Type B pancreatic cell (in vitro differentiated cells): ENCODE data around the gene FOXP4. TPM values are rescaled to one million over a fixed set of nuclear protein-coding genes. Genes with fewer than 3 reads are reported as not detected.

Experiments used
- DNase-seq: peaks from one replicate; pipeline ENCODE4 v3.0.0; 2021; ENCODE audit warnings: mixed read lengths; ENCODE audit not compliant: unreplicated experiment; ENCODE audit errors: extremely low spot score
- H3K27ac Mint-ChIP-seq: 2 replicates; pipeline ENCODE4 v1.8.0; 2021; ENCODE audit warnings: mild to moderate bottlenecking, mixed read lengths
- H3K27me3 Mint-ChIP-seq: 2 replicates; pipeline ENCODE4 v1.8.0; 2021; ENCODE audit warnings: mixed read lengths
- H3K36me3 Mint-ChIP-seq: 2 replicates; pipeline ENCODE4 v1.8.0; 2021; ENCODE audit warnings: mixed read lengths
- H3K4me1 Mint-ChIP-seq: one replicate; pipeline ENCODE4 v1.8.0; 2021; ENCODE audit warnings: mixed read lengths; ENCODE audit not compliant: unreplicated experiment
- H3K4me3 Mint-ChIP-seq: 2 replicates; pipeline ENCODE4 v1.8.0; 2021; ENCODE audit warnings: mild to moderate bottlenecking, mixed read lengths
- H3K9me3 Mint-ChIP-seq: 2 replicates; pipeline ENCODE4 v1.8.0; 2021; ENCODE audit warnings: mixed read lengths
- CTCF ChIP-seq: fragments of 200-600 bp; sonication (generic); conservative IDR thresholded peaks from 2 replicates; pipeline ENCODE4 v1.5.0; 2021; ENCODE audit warnings: antibody characterized with exemption, mild to moderate bottlenecking
- total RNA-seq: library from RNA; stranded (reverse); gene quantifications from 2 replicates; pipeline ENCODE4 v1.2.1, GENCODE V29; 2021; ENCODE audit warnings: low replicate concordance

FOXP4 gene
- total RNA-seq, 1 donor from 2014 or later, result 100 TPM

GRCh38 chr6:41596807-41597206, 50.6 kb downstream of the FOXP4 start:
- Mint-ChIP-seq H3K27ac (no peak overlapping the region), H3K36me3 (no peaks in the 10 kb centered on the region), H3K4me1 (peaks cover 33% of the 10 kb centered on the region), H3K27me3 (no peaks in the 10 kb centered on the region), H3K4me3 (no peak overlapping the region), H3K9me3 (no peaks in the 10 kb centered on the region)
- DNase-seq, result no peak
- no peak for TF ChIP-seq CTCF

DNA sequence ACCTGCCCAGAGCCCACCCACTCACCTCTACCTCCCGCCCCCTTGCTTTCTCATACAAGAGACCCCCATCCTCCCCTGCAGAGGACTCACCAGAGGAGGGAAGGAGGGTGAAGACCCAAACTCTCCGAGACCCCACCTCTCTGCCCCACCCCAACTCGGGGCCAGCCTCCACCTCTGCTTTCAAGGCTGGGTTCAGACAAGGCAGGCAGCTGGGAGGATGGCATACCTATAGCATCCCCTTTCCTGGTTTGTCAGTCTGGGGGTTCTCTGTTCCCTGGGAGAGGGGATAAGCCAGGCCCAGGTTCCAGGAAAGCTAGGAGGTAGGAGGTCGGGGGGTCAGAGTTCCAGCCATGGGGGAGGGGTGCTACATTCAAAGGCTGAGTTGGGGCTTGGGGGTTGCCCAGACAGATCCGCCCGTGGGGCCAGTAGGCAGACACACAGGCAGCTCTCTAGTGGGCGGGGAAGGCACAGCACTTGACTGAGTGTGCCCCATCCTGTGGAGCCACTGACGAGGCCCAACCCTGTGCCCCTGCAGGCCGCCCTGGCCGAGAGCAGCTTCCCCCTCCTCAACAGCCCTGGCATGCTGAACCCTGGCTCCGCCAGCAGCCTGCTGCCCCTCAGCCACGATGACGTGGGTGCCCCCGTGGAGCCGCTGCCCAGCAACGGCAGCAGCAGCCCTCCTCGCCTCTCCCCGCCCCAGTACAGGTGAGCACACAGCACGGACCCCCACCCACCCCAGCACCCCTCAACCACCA, 51.2 kb downstream of the FOXP4 start:
- no peak for DNase-seq
- Mint-ChIP-seq H3K9me3 (no peaks in the 10 kb centered on the region), H3K27ac (no peak overlapping the region), H3K4me3 (no peak overlapping the region), H3K4me1 (peaks cover 35% of the 10 kb centered on the region), H3K36me3 (no peaks in the 10 kb centered on the region), H3K27me3 (no peaks in the 10 kb centered on the region)
- TF ChIP-seq CTCF, result no peak

GRCh38 chr6:41598670-41599014, 52.5 kb downstream of the FOXP4 start:
- Mint-ChIP-seq H3K27me3 (no peaks in the 10 kb centered on the region), H3K9me3 (no peaks in the 10 kb centered on the region), H3K27ac (no peak overlapping the region), H3K4me3 (no peak overlapping the region), H3K4me1 (peaks cover 37% of the 10 kb centered on the region), H3K36me3 (no peaks in the 10 kb centered on the region)
- no peak for DNase-seq
- no peak for TF ChIP-seq CTCF

DNA sequence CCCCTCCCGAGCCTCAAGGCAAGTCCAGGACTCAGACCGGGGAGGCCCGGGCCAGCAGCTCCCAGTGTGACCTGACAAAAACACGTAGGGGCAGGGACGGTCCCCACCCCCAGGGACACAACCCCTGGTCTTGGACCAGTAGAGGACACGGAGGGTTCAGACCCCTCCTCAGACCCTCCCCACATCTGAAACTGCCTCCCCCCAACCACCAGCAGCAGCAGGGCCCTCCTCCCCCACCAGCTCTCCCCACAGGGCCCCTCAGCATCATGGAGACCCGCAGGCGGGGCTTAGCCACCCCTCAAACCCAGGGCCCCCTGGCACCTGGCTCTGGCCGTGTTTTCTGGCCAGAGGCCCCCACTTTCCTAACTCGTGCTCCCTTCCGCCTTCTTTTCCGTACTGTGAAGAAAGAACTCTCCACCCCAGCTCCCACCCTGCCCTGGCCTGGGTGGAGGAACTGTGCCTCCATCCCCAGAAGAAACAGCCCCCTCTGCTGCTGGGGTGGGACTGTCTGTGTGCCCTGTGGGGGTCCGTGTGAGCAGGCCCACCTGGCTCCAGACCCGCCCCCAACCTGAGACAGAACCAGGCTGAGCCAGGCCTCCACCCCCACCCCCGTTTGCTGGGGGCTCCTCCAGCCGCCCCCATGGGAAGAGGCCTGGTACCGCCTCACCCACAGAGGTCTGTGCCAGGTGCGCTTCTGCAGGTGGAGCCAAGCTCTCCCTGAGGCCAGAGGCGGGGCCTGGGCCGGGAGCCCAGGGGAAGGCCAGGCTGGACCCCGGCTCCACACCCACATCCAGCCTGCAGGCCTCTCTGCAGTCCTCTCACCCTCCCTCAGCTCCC, 53.1 kb downstream of the FOXP4 start:
- H3K4me1 Mint-ChIP-seq, result peaks cover 36% of the 10 kb centered on the region
- H3K4me3 Mint-ChIP-seq, result no peak overlapping the region
- H3K36me3 Mint-ChIP-seq, result no peaks in the 10 kb centered on the region
- TF ChIP-seq CTCF, result no peak
- no peak for DNase-seq
- H3K27ac Mint-ChIP-seq, result no peak overlapping the region
- H3K27me3 Mint-ChIP-seq, result no peaks in the 10 kb centered on the region
- no peaks in the 10 kb centered on the region for H3K9me3 Mint-ChIP-seq

DNA sequence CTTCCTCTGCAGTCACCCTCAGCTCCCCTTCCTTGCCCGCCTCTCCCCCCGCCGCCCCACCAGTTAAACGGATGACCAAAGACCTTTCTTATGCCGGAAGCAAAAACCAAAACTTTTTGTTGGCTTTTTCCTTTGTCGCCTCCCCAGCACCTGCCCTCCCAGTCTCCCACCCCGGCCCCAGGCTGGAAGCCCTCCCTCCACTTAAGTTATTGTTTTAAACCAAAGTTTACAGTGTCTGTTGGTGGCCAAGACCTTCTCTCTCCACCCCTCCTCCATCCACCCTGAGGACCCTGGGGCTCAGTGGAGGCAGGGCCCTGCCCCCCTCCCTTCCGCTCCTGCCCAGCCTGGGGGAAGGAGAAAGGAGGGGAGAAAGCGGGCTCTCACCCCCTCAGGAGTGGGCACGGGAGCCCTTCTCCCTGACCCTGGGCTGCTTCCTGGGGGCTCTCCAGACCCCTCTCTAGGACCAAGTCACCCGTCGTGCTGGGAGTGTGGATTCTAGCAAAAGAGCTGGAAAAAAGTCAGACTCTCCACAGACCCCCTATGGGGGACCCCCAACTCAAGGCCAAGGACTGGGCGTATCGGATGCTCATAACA, 53.8 kb downstream of the FOXP4 start:
- DNase-seq, result no peak
- H3K27ac Mint-ChIP-seq, result no peak overlapping the region
- TF ChIP-seq CTCF, result no peak
- H3K27me3 Mint-ChIP-seq, result no peaks in the 10 kb centered on the region
- H3K9me3 Mint-ChIP-seq, result no peaks in the 10 kb centered on the region
- H3K4me1 Mint-ChIP-seq, result peaks cover 29% of the 10 kb centered on the region
- no peak overlapping the region for H3K4me3 Mint-ChIP-seq
- no peaks in the 10 kb centered on the region for H3K36me3 Mint-ChIP-seq
